BLaER1 treated with 17β-estradiol and CSF1 and Interleukin-3, amounts not matched to agents 10 nM and 100 nM (cell line): ENCODE data around the gene PCSK1N.
A peak's percentile ranks its signal among the peaks of the same experiment; 100 is the strongest.

ENCODE experiments used
- H3K27ac ChIP-seq, 11 experiments: shearing (Covaris generic); formaldehyde crosslinking; 2 replicates each; pipeline ENCODE4 v1.8.1; 2022
- H3K27me3 ChIP-seq, 11 experiments: shearing (Covaris generic); formaldehyde crosslinking; 2 replicates each; pipeline ENCODE4 v1.8.1; 2022
- H3K36me3 ChIP-seq, 11 experiments: shearing (Covaris generic); formaldehyde crosslinking; 2 replicates each; pipeline ENCODE4 v1.8.1; 2022
- H3K4me1 ChIP-seq, 10 experiments: shearing (Covaris generic); formaldehyde crosslinking; 2 replicates each; pipeline ENCODE4 v1.8.1; 2022
- H3K4me2 ChIP-seq, 11 experiments: shearing (Covaris generic); formaldehyde crosslinking; 2 replicates each; pipeline ENCODE4 v1.8.1; 2022
- H3K4me3 ChIP-seq, 10 experiments: shearing (Covaris generic); formaldehyde crosslinking; 2 replicates each; pipeline ENCODE4 v1.8.1; 2022
- H3K9ac ChIP-seq, 11 experiments: shearing (Covaris generic); formaldehyde crosslinking; 2 replicates each; pipeline ENCODE4 v1.8.1; 2022
- H3K9me3 ChIP-seq, 11 experiments: shearing (Covaris generic); formaldehyde crosslinking; replicated peaks in 1 of 11; 2 replicates each; pipeline ENCODE4 v1.8.1; 2022
- H4K20me1 ChIP-seq, 11 experiments: shearing (Covaris generic); formaldehyde crosslinking; 2 replicates each; pipeline ENCODE4 v1.8.1; 2022
- Cebpa-rat ChIP-seq, 11 experiments: shearing (Covaris generic); IDR thresholded peaks; 2 replicates each; pipeline ENCODE4 v1.8.1; 2022

PCSK1N gene

GRCh38 chrX:48848847-48849246 is 13.4 kb upstream of the PCSK1N start:
- H3K4me1 ChIP-seq, result peaks cover 0 to 9% (median 0%) of the 10 kb centered on the region in 10 experiments; a peak in 6 of 20 replicates
- no peak overlapping the region for H3K4me3 ChIP-seq
- peak overlapping the region in 3 of 11 experiments; percentile 9 to 15 (median 10); a peak in 2 of 22 replicates for H3K4me2 ChIP-seq
- H3K9me3 ChIP-seq, result peaks cover 3 to 31% (median 24%) of the 10 kb centered on the region in 11 experiments; a peak in 18 of 22 replicates
- H3K9ac ChIP-seq, result no peak overlapping the region
- H4K20me1 ChIP-seq, result no peaks in the 10 kb centered on the region
- TF ChIP-seq Cebpa-rat (IDR thresholded peaks at IDR 0.05), result no peak
- peaks cover 15 to 81% (median 51%) of the 10 kb centered on the region in 11 experiments; a peak in 20 of 22 replicates for H3K27me3 ChIP-seq
- no peaks in the 10 kb centered on the region for H3K36me3 ChIP-seq
- H3K27ac ChIP-seq, result no peak overlapping the region

DNA sequence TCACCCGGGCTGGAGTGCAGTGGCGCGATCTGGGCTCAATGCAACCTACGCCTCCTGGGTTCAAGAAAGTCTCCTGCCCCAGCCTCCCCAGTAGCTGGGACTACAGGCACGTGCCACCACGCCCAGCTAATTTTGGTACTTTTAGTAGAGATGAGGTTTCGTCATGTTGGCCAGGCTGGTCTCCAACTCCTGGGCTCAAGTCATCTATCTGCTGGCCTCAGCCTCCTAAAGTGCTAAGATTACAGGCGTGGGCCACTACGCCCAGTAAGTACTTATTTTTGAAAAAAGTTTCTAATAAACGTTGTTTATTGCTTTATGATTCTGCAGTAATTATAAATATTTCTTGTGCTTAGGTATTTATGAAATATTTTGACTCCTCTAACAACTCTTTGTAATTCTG is 4.3 kb upstream of the PCSK1N start:
- Histone ChIP-seq H3K27ac (no peak overlapping the region), H3K9ac (no peak overlapping the region)
- no peak for TF ChIP-seq Cebpa-rat (IDR thresholded peaks at IDR 0.05)

DNA sequence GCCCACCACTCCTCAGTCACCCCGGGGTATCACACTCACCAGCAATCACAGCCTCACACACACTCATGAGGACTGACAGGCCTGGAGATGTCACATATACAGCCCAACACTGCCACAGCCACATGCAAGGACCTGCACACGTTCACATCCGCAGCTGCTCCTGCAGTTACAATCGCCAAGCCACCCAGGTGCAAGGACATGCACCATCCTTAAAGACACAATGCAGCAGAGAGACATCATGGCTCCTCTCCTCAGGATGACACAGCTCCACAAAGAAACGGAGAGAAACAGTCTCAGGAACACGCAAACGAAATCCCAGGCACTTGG is 1.1 kb downstream of the PCSK1N start:
- Histone ChIP-seq H4K20me1 (no peaks in the 10 kb centered on the region; a peak in 3 of 22 replicates), H3K9ac (no peak overlapping the region), H3K27ac (no peak overlapping the region), H3K36me3 (no peaks in the 10 kb centered on the region), H3K9me3 (peaks cover 0 to 22% (median 10%) of the 10 kb centered on the region in 11 experiments; a peak in 11 of 22 replicates), H3K27me3 (peaks cover 33 to 77% (median 59%) of the 10 kb centered on the region in 11 experiments), H3K4me3 (no peak overlapping the region), H3K4me1 (no peaks in the 10 kb centered on the region), H3K4me2 (no peak overlapping the region)
- no peak for TF ChIP-seq Cebpa-rat (IDR thresholded peaks at IDR 0.05)

More for the DNA sequence above, 4.3 kb upstream of the PCSK1N start:
- no peak overlapping the region for H3K4me3 ChIP-seq
- peaks cover 0 to 6% (median 0%) of the 10 kb centered on the region in 11 experiments; a peak in 4 of 22 replicates for H3K9me3 ChIP-seq
- H3K4me1 ChIP-seq, result no peaks in the 10 kb centered on the region
- H3K4me2 ChIP-seq, result no peak overlapping the region
- no peaks in the 10 kb centered on the region; a peak in 1 of 22 replicates for H4K20me1 ChIP-seq
- H3K36me3 ChIP-seq, result no peaks in the 10 kb centered on the region
- H3K27me3 ChIP-seq, result peaks cover 22 to 53% (median 41%) of the 10 kb centered on the region in 11 experiments

- Histone ChIP-seq H3K36me3 (no peaks in the 10 kb centered on the region), H4K20me1 (no peaks in the 10 kb centered on the region; a peak in 3 of 22 replicates), H3K9ac (no peak overlapping the region), H3K4me1 (no peaks in the 10 kb centered on the region), H3K9me3 (peaks cover 0 to 22% (median 10%) of the 10 kb centered on the region in 11 experiments; a peak in 11 of 22 replicates), H3K4me2 (no peak overlapping the region), H3K4me3 (no peak overlapping the region), H3K27me3 (peaks cover 33 to 74% (median 59%) of the 10 kb centered on the region in 11 experiments), H3K27ac (no peak overlapping the region)
- TF ChIP-seq Cebpa-rat (IDR thresholded peaks at IDR 0.05), result no peak
Measured at GRCh38 chrX:48833542-48834138, 1.8 kb downstream of the PCSK1N start.

DNA sequence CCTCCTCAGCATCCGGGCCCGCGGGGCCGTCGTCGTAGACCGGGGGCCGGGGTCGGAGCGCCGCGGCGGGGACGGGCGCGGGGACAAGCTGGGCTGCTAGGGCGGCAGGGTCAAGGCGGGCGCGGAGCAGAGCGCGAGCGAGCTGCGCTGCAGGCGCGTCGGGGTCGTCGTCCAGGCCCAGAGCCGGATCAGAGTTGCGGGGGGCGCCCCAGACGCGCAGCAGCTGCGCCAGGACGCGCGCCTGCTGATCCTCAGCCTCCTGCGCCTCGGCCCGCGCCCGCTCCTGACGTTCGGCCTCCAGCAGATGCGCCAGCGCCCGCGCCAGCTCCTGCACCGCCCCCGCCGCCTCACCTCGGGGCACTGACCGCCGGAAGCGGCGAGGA is 3.5 kb downstream of the PCSK1N start:
- Histone ChIP-seq H4K20me1 (no peaks in the 10 kb centered on the region; a peak in 3 of 22 replicates), H3K36me3 (no peaks in the 10 kb centered on the region), H3K27ac (no peak overlapping the region), H3K9ac (no peak overlapping the region), H3K9me3 (peaks cover 7 to 30% (median 20%) of the 10 kb centered on the region in 11 experiments; a peak in 20 of 22 replicates), H3K27me3 (peaks cover 33 to 63% (median 47%) of the 10 kb centered on the region in 11 experiments), H3K4me1 (no peaks in the 10 kb centered on the region), H3K4me3 (no peak overlapping the region), H3K4me2 (no peak overlapping the region)
- TF ChIP-seq Cebpa-rat (IDR thresholded peaks at IDR 0.05), result no peak

DNA sequence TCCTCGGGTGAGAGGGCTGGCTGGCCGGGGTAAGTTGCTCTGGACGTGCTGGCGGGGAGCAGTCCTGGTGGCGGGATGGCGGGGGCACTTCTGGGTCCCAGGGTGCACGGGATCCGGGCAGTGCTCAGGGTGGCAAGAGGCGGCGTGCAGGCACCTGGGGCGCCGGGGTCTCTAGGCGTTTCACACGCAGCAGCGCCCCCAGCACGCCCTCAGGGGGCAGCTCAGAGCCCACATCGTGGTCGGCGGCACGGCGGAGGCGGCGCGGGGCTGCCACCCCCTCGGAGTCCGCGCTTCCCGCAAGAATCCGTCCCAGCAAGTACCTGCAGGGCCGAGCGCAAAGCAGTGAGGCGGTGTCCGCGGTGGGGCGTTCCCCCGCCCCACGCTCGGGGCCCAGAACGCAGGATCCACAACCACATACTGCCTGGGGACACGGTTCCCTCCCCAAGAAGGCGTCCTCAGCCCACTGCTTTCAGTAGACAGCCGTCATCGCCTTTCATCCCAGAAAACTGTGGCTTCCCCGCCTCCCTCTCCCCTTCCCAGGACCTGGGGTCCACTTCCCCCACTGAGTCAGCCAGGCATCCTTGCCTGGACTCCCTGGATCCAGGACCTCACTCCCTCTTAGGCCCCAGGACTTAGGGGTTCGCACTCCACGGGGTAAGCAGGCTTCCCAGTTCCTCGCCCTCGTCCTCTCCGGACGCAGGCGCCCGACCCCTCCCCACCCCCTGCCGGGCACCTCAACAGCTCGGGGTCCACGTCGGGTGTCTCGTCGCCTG is 4.1 kb downstream of the PCSK1N start:
- H3K4me2 ChIP-seq, result no peak overlapping the region
- H4K20me1 ChIP-seq, result no peaks in the 10 kb centered on the region; a peak in 4 of 22 replicates
- peaks cover 13 to 36% (median 26%) of the 10 kb centered on the region in 11 experiments; a peak in 21 of 22 replicates for H3K9me3 ChIP-seq
- H3K4me3 ChIP-seq, result no peak overlapping the region
- H3K4me1 ChIP-seq, result no peaks in the 10 kb centered on the region
- H3K27ac ChIP-seq, result no peak overlapping the region
- TF ChIP-seq Cebpa-rat (IDR thresholded peaks at IDR 0.05), result no peak
- H3K9ac ChIP-seq, result no peak overlapping the region
- H3K27me3 ChIP-seq, result peaks cover 31 to 57% (median 42%) of the 10 kb centered on the region in 11 experiments
- H3K36me3 ChIP-seq, result no peaks in the 10 kb centered on the region; a peak in 1 of 22 replicates

DNA sequence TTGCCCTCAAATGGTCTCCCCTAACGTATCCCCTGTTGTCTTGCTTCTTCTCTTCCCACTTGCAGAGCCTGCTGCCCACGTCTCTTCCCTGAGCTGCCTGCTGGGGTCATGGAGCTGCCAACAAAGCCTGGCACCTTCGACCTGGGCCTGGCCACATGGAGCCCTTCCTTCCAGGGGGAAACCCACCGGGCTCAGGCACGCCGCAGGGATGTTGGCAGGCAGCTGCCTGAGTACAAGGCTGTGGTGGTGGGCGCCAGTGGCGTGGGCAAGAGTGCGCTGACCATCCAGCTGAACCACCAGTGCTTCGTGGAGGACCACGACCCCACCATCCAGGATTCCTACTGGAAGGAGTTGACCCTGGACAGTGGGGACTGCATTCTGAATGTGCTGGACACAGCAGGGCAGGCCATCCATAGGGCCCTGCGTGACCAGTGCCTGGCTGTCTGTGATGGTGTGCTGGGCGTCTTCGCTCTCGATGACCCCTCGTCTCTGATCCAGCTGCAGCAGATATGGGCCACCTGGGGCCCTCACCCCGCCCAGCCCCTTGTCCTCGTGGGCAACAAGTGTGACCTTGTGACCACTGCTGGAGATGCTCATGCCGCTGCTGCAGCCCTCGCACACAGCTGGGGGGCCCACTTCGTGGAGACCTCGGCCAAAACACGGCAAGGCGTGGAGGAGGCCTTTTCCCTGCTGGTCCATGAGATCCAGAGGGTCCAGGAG is 6.2 kb downstream of the PCSK1N start:
- no peaks in the 10 kb centered on the region; a peak in 3 of 22 replicates for H4K20me1 ChIP-seq
- no peak overlapping the region for H3K9ac ChIP-seq
- H3K36me3 ChIP-seq, result peaks cover 0 to 18% (median 8%) of the 10 kb centered on the region in 11 experiments; a peak in 7 of 22 replicates
- no peak overlapping the region for H3K4me2 ChIP-seq
- peaks cover 26 to 52% (median 44%) of the 10 kb centered on the region in 11 experiments; a peak in 21 of 22 replicates for H3K9me3 ChIP-seq
- H3K4me1 ChIP-seq, result no peaks in the 10 kb centered on the region
- no peak overlapping the region for H3K4me3 ChIP-seq
- H3K27me3 ChIP-seq, result peaks cover 11 to 40% (median 21%) of the 10 kb centered on the region in 11 experiments
- no peak overlapping the region for H3K27ac ChIP-seq
- no peak for TF ChIP-seq Cebpa-rat (IDR thresholded peaks at IDR 0.05)

GRCh38 chrX:48827654-48827968 is 7.8 kb downstream of the PCSK1N start:
- Histone ChIP-seq H3K9me3 (peaks cover 26 to 53% (median 44%) of the 10 kb centered on the region in 11 experiments; a peak in 21 of 22 replicates), H3K9ac (no peak overlapping the region), H3K36me3 (peaks cover 0 to 31% (median 14%) of the 10 kb centered on the region in 11 experiments; a peak in 10 of 22 replicates), H3K4me3 (no peak overlapping the region), H3K4me2 (no peak overlapping the region), H3K4me1 (no peaks in the 10 kb centered on the region), H4K20me1 (no peaks in the 10 kb centered on the region; a peak in 2 of 22 replicates), H3K27me3 (peaks cover 0 to 41% (median 12%) of the 10 kb centered on the region in 11 experiments; a peak in 16 of 22 replicates), H3K27ac (no peak overlapping the region)
- TF ChIP-seq Cebpa-rat (IDR thresholded peaks at IDR 0.05), result no peak
